Measurements from ENCODE around the gene GINM1. TPM values are rescaled to one million over a fixed set of nuclear protein-coding genes. Genes with fewer than 3 reads are reported as not detected.

GINM1 gene
- total and polyA plus RNA-seq, 9 of the 15 experiments (the other 6 are each of a cell fraction or from before 2014, with no cell fraction given): 5.0 to 19.3 (median 14.2) TPM

DNA sequence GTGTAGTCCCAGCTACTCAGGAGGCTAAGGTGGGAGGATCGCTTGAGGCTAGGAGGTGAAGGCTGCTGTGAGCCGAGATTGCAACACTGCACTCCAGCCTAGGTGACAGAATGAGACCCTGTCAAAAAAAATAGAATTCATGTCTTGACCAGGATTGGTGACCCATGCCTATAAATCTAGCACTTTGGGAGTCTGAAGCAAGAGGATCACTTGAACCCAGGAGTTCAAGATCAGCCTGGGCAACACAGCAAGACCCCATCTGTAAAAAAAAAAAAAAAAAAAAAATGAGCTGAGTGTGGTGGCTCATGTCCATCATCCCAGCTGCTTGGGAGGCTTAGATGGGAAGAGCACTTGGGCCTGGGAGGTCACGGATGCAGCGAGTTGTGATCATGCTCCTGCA, 34.3 kb downstream of the GINM1 start (continued):
- peak; percentile 30; the same call in 1 of the 2 replicates for TF ChIP-seq CEBPG (CRISPR knock-in tag; IDR thresholded peaks at IDR 0.05)
- TF ChIP-seq CEBPG (tag; conservative IDR thresholded peaks at IDR 0.05 in 1 of 2, IDR thresholded peaks at IDR 0.05 in 1 of 2): no peak
- 0 out of 2 replicates have a peak, but pooled peaks have one; percentile 8 for TF ChIP-seq CEBPB (tag; IDR thresholded peaks at IDR 0.05)

DNA sequence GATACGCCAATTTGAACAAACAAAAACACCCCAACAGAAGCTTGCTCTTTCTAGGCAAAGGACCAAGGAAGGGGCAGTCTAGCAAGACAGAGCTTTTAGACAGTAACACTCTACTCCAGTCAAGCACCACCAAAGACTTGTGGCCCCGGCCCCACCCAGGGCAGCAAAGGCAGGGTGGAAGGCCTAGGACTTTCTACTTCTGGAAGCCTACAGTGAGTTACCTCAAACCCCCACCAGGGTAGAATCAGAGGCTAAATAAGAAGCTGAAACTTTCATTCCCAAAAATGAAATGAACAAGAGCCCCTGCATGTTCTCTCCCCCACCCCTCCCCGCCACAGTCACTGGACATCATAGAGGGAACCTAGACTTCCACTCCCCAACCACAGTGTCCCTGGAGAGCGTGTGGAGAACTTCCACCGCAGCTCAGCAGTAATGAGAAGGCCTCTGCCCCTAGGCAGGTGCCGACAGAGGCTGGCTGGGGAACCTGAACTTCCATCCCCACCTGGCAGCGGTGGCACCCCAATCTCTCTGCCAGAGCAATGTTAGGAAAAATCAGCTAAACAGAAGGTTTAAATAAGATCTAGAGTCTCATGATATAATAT, 42.3 kb downstream of the GINM1 start:
- no peak overlapping the region for H3K4me2 ChIP-seq (ENCODE audit: insufficient read depth, low read length)
- no peaks in the 10 kb centered on the region for H4K20me1 ChIP-seq (replicated peaks; ENCODE audit: control insufficient read depth, insufficient read depth, low read length)
- intact Hi-C loops (cut with micrococcal nuclease) (no loop called here), in situ Hi-C loops (cut with MboI) (no loop called here)
- no peaks in the 10 kb centered on the region for H3K9me1 ChIP-seq (ENCODE audit: control insufficient read depth, insufficient read depth, low read length)
- H3K36me3 ChIP-seq (ENCODE audit: control insufficient read depth, insufficient read depth, low read length): peaks cover 10% of the 10 kb centered on the region; the same call in 2 of the 3 replicates
- H3K9ac ChIP-seq (ENCODE audit: insufficient read depth in 1 of 2, low read depth in 2 of 2, low read length in 2 of 2): no peak overlapping the region
- 89% methylated on average over 7 of the region's 7 CpGs for WGBS (ENCODE audit: insufficient coverage, low coverage, missing lambda C conversion rate)
- H3K27ac ChIP-seq (ENCODE audit: extremely low read depth, low read depth, low read length): no peak overlapping the region
- H3K79me2 ChIP-seq (ENCODE audit: control insufficient read depth, insufficient read depth, low read length): no peaks in the 10 kb centered on the region; the same call in 2 of the 3 replicates
- no peaks in the 10 kb centered on the region for H3K27me3 ChIP-seq (ENCODE audit: control insufficient read depth in 2 of 2, insufficient read depth in 2 of 2, low read length in 2 of 2)
- BruUV-seq (replicated peaks): no TSS peak
- CTCF ChIA-PET (ENCODE audit: low intra/inter-chr PET ratio): interaction anchor here (0.5 kb wide), 1 partner anchor 151 kb away, joined by 3 read pairs; no protein-coding TSS in a partner anchor
- H2AFZ ChIP-seq (ENCODE audit: low read depth, low read length): no peak overlapping the region
- H3K4me3 ChIP-seq: no peak overlapping the region
- FAIRE-seq: no peak
- H3K9me3 ChIP-seq (replicated peaks; ENCODE audit: control insufficient read depth, insufficient read depth, low read depth, low read length): no peaks in the 10 kb centered on the region
- POLR2A ChIA-PET: interaction anchor here (0.6 to 1.5 kb wide), 4 partner anchors 9 to 85 kb away, joined by 3 to 6 read pairs (median 4); no protein-coding TSS in a partner anchor
- no peaks in the 10 kb centered on the region for H3K4me1 ChIP-seq (replicated peaks in 1 of 2; ENCODE audit: control insufficient read depth in 2 of 2, insufficient read depth in 2 of 2, low read length in 2 of 2)
- peak; percentile 79 for ATAC-seq
- peak in 1 of 4 experiments; percentile 35 for DNase-seq (ENCODE audit: extremely low read depth in 1 of 4, low spot score in 3 of 4)
- TF ChIP-seq ZBTB17 (CRISPR knock-in tag; IDR thresholded peaks at IDR 0.05) (no peak), ESRRB (CRISPR knock-in tag; IDR thresholded peaks at IDR 0.05; ENCODE audit: borderline replicate concordance) (no peak), ZSCAN29 (IDR thresholded peaks at IDR 0.05) (no peak), ZFP1 (CRISPR knock-in tag; IDR thresholded peaks at IDR 0.05) (no peak), THRAP3 (IDR thresholded peaks at IDR 0.05; ENCODE audit: borderline replicate concordance) (no peak), SRF (CRISPR knock-in tag; IDR thresholded peaks at IDR 0.05) (no peak), DNMT1 (IDR thresholded peaks at IDR 0.05) (no peak), ZNF217 (CRISPR knock-in tag; IDR thresholded peaks at IDR 0.05) (no peak), ZC3H4 (CRISPR knock-in tag; IDR thresholded peaks at IDR 0.05; ENCODE audit: borderline replicate concordance) (no peak), MAFG (tag; conservative IDR thresholded peaks at IDR 0.05) (no peak), ARHGAP35 (IDR thresholded peaks at IDR 0.05; ENCODE audit: partially characterized antibody) (no peak)
- TF ChIP-seq, protein P1, sequence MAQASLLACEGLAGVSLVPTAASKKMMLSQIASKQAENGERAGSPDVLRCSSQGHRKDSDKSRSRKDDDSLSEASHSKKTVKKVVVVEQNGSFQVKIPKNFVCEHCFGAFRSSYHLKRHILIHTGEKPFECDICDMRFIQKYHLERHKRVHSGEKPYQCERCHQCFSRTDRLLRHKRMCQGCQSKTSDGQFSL (CRISPR knock-in tag; IDR thresholded peaks at IDR 0.05): no peak
- TF ChIP-seq, protein P1 (tag; IDR thresholded peaks at IDR 0.05): no peak
- TF ChIP-seq, protein P2, sequence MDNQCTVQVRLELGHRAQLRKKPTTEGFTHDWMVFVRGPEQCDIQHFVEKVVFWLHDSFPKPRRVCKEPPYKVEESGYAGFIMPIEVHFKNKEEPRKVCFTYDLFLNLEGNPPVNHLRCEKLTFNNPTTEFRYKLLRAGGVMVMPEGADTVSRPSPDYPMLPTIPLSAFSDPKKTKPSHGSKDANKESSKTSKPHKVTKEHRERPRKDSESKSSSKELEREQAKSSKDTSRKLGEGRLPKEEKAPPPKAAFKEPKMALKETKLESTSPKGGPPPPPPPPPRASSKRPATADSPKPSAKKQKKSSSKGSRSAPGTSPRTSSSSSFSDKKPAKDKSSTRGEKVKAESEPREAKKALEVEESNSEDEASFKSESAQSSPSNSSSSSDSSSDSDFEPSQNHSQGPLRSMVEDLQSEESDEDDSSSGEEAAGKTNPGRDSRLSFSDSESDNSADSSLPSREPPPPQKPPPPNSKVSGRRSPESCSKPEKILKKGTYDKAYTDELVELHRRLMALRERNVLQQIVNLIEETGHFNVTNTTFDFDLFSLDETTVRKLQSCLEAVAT (IDR thresholded peaks at IDR 0.05): no peak
- TF ChIP-seq, protein P3, sequence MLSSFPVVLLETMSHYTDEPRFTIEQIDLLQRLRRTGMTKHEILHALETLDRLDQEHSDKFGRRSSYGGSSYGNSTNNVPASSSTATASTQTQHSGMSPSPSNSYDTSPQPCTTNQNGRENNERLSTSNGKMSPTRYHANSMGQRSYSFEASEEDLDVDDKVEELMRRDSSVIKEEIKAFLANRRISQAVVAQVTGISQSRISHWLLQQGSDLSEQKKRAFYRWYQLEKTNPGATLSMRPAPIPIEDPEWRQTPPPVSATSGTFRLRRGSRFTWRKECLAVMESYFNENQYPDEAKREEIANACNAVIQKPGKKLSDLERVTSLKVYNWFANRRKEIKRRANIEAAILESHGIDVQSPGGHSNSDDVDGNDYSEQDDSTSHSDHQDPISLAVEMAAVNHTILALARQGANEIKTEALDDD (IDR thresholded peaks at IDR 0.05): no peak

Measured in K562 (cell line).